ENCODE measurements around the gene DNAH6.
"Not testable (repeated sequence)": the region's sequence is repeated elsewhere in the genome, so short reads cannot be mapped to it uniquely, and the experiment has no call there.

DNA sequence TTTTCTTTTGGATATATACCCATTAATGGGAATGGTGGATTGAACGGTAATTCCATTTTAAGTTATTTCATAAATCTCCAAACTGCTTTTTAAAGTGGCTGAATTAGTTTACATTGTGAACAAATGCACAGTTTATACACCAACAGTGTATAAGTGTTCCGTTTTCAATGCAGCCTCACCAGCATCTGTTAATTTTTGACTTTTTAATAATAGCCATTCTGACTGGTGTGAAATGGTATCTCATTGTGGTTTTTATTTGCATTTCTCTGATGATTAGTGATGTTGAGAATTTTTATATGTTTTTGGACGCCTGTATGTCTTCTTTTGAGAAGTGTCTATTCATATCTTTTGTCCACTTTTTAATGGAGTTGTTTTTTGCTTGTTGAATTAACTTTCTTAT is 257.3 kb downstream of the DNAH6 start:
- TF ChIP-seq, protein P1, sequence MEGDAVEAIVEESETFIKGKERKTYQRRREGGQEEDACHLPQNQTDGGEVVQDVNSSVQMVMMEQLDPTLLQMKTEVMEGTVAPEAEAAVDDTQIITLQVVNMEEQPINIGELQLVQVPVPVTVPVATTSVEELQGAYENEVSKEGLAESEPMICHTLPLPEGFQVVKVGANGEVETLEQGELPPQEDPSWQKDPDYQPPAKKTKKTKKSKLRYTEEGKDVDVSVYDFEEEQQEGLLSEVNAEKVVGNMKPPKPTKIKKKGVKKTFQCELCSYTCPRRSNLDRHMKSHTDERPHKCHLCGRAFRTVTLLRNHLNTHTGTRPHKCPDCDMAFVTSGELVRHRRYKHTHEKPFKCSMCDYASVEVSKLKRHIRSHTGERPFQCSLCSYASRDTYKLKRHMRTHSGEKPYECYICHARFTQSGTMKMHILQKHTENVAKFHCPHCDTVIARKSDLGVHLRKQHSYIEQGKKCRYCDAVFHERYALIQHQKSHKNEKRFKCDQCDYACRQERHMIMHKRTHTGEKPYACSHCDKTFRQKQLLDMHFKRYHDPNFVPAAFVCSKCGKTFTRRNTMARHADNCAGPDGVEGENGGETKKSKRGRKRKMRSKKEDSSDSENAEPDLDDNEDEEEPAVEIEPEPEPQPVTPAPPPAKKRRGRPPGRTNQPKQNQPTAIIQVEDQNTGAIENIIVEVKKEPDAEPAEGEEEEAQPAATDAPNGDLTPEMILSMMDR (IDR thresholded peaks at IDR 0.05; ENCODE audit: low read depth, low read length), result not testable (repeated sequence)
- TF ChIP-seq EZH2phosphoT487 (IDR thresholded peaks at IDR 0.05; ENCODE audit: low read depth), result not testable (repeated sequence)

Data from OCI-LY3 (cell line).